CMK (cell line): Measurements from ENCODE around the gene GABRB3.

Experiments
- DNase-seq: peaks from one replicate; pipeline ENCODE4 v3.0.0-alpha.2; 2010; ENCODE audit warnings: low read depth

GABRB3 gene

GRCh38 chr15:26772154-26773066, at the start of gene GABRB3:
Gene GABRB3, minus strand, starts transcription at chr15:26773066.
- no peak for DNase-seq

- DNase-seq, result no peak
Measured at GRCh38 chr15:26807517-26808427, 34.9 kb upstream of the GABRB3 start.

GRCh38 chr15:26806574-26806973, 33.7 kb upstream of the GABRB3 start:
- DNase-seq, result no peak

- DNase-seq, result no peak
Measured at GRCh38 chr15:26806151-26806550, 33.3 kb upstream of the GABRB3 start.

GRCh38 chr15:26805470-26805869, 32.6 kb upstream of the GABRB3 start:
- DNase-seq, result no peak

GRCh38 chr15:26804063-26804804, 31.4 kb upstream of the GABRB3 start:
- no peak for DNase-seq

- DNase-seq, result no peak
Measured at GRCh38 chr15:26790118-26790517, 17.3 kb upstream of the GABRB3 start.

GRCh38 chr15:26781816-26782215, 8.9 kb upstream of the GABRB3 start:
- no peak for DNase-seq

GRCh38 chr15:26773917-26774316, 1.1 kb upstream of the GABRB3 start:
- DNase-seq, result no peak

GRCh38 chr15:26773067-26773877, 406 bp upstream of the GABRB3 start:
- no peak for DNase-seq

- no peak for DNase-seq
Measured at GRCh38 chr15:26771578-26772153, 1.2 kb downstream of the GABRB3 start.

GRCh38 chr15:26771168-26771567, 1.7 kb downstream of the GABRB3 start:
- no peak for DNase-seq

- no peak for DNase-seq
Measured at GRCh38 chr15:26767169-26767670, 5.6 kb downstream of the GABRB3 start.

GRCh38 chr15:26766262-26766661, 6.6 kb downstream of the GABRB3 start:
- DNase-seq, result no peak

GRCh38 chr15:26759986-26760385, 12.9 kb downstream of the GABRB3 start:
- DNase-seq, result no peak

- no peak for DNase-seq
Measured at GRCh38 chr15:26758079-26758478, 14.8 kb downstream of the GABRB3 start.

GRCh38 chr15:26757141-26757540, 15.7 kb downstream of the GABRB3 start:
- no peak for DNase-seq

- DNase-seq, result no peak
Measured at GRCh38 chr15:26744894-26745293, 28.0 kb downstream of the GABRB3 start.

GRCh38 chr15:26739791-26740190, 33.1 kb downstream of the GABRB3 start:
- DNase-seq, result no peak

- DNase-seq, result no peak
Measured at GRCh38 chr15:26738996-26739395, 33.9 kb downstream of the GABRB3 start.
